ENCODE data around the gene UMAD1.

DNA sequence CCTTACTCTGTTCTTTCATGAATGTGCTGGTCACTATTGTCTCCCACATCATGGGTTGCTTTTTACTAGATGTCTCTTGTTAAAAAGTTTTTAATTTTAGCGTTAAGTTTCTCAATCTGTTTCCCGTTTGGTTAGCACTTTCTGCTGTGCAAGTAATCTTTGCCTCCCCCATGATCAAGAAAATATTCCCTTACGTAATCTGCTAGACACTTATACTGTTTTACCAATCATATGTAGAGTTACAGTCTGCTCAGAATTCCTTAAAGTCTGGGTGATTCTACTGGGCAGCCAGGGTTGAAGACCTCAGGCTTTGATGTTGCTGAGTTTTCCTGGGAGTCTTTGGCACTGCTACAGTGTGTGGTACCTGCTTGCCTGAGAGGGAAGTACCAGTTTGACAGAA lies 116.0 kb downstream of the UMAD1 start:
- TF ChIP-seq CTCF (conservative IDR thresholded peaks at IDR 0.05; ENCODE audit: low read length) (no peak), EZH2phosphoT487 (IDR thresholded peaks at IDR 0.05; ENCODE audit: borderline replicate concordance) (no peak)
